Cardiac septum (tissue), 1 donor: ENCODE data around the gene TBC1D14. TPM values are rescaled to one million over a fixed set of nuclear protein-coding genes. Genes with fewer than 3 reads are reported as not detected.

Experiments used
- DNase-seq: peaks from one replicate; pipeline ENCODE4 v3.0.0-alpha.2; 2020; ENCODE audit warnings: low spot score
- intact Hi-C: fragments of 100-400 bp; cut with DNase I; formaldehyde crosslinking; loops from one replicate; pipeline ENCODE4 v1.14.0; 2022
- total RNA-seq: library from RNA; stranded (reverse); fragmentation: NEBNext Ultra II Directional; extraction: Animal tissue kit (Norgen Biotek cat#: 25700); gene quantifications from one replicate; pipeline ENCODE4 v1.2.1, GENCODE V29; 2021
- donor health status: DM: no; HTN: no; CAD: no.

The TBC1D14 gene
- total RNA-seq, 1 donor from 2014 or later = 30.8 TPM

DNA sequence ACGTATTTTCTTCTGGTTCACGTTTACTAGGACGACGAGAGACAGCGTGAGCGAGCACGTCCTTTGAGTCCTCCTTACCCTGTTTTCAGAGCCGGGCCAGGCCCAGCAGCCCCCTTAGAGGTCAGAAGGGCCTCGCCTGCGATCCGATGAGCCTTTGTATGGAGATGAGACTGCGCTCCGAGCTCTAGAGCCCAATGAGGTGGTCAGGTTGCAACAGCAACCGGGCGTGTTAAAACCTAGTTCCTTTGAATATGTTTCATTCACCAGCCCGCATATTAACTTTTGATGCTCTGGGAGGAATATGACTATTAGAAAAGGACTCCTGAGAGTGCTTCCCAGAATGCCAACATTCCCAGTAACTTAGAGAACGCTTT lies 77.9 kb downstream of the TBC1D14 start:
- DNase-seq = no peak
- intact Hi-C loops = loop anchor here (1.0 to 5.0 kb wide), 5 partner anchors 55 to 270 kb away; partner anchors contain the start of genes BLOC1S4, GRPEL1, KIAA0232 and TADA2B

DNA sequence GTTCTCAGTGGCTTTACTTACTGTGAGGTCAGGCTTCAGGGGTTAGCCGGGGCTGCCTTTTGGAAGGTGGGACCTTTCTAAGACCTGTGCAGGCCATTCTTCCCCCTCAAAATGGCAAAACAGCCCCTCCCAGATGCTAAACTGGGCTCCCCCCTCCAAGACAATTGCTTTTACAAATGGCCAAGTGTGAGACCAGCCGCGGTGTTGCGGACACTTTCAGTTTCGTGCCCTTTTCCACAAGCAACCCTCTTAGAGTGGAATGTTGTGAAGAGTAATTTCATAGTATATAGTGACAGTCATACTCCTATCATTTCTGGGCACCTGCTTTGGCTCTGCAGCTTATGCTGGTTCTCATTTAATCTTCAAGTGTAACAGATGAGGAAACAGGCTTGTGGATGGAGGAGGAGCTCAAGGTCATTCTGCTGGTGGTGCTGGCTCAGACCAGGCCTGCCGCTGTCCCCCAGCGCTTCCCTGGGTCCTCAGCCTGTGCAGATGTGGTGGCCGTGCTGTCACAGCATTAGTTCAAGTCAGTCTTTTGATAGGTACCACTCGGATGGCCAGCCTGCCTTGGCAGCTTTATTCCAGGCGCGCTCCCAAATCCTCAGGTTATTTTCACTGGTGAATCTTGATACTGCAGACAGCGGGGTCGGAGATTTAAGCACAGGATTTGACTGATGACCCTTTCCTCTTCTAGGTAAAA lies 78.5 kb downstream of the TBC1D14 start:
- DNase-seq = no peak

DNA sequence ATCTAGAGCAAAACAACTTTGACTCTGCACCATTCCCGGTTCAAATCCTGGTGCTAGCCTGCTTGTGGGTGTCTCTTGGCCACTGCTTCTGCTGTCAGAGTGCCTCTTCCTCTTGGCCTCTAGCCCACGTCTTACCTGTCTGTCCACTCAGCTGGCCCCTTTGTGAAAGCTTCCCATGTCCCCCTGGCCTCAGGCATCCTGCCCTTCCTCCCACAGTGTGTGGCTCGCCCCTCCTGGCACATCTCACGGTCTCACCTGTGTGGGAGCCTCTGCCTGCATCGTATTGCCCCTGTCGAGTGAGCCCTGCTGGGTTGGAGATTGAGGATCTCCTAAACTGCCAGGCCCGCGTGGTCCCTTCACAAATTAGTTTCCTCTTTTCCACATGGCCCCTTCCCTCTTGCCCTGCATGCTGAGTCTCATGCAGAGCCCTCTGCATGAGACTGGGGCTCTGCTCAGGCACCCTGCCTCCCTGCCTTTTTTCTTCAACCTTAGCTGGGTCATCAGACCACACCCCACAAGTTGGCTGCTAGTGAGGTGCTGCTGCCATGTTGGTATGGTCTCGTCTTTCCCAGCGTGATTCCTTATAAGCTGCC lies 79.8 kb downstream of the TBC1D14 start:
- DNase-seq = no peak
- intact Hi-C loops = loop anchor here (5.0 kb wide), 1 partner anchor 272 kb away; the partner anchor contains the start of gene BLOC1S4

More for the DNA sequence above, 78.5 kb downstream of the TBC1D14 start:
- intact Hi-C loops = loop anchor here (5.0 kb wide), 1 partner anchor 271 kb away; the partner anchor contains the start of gene BLOC1S4

DNA sequence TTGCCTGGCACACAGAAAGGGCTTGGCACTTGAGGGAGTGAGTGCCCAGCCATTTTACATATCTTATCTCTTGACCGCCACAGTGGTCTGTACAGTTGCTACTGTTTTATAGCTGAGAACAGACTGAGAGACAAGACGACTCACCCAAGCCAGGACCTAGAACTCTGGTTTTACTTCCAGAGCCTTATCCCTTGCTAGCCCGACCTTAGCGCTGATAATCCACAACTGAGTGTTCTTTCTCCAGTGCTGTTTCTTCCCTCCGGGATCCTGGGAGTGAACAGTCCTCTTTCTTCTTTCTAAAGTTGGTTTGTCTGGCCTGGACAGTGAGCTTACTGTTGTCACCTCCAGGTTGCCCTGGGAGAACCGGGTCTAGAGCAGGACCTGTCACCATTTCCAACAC lies 81.0 kb downstream of the TBC1D14 start:
- intact Hi-C loops = no loop called here
- no peak for DNase-seq

DNA sequence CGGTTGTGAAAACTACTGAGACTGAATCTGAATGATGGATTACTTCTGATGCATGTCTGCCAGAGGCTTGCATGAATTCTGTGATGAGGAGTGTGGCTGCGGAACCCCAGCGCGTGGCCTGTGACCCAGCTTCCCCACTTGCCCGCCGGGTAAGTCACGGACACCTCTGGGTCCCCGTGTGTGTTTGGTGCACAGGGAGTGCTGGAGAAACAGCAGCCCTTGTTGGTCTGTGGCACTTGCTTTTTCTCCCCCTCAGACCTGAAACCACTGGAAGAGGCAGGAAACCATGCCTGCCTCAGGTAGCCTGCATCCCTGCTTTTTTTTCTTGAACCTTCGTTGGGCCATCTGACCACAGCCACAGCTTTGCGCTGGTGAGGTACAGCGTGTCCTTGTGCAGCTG lies 81.6 kb downstream of the TBC1D14 start:
- intact Hi-C loops = no loop called here
- no peak for DNase-seq

DNA sequence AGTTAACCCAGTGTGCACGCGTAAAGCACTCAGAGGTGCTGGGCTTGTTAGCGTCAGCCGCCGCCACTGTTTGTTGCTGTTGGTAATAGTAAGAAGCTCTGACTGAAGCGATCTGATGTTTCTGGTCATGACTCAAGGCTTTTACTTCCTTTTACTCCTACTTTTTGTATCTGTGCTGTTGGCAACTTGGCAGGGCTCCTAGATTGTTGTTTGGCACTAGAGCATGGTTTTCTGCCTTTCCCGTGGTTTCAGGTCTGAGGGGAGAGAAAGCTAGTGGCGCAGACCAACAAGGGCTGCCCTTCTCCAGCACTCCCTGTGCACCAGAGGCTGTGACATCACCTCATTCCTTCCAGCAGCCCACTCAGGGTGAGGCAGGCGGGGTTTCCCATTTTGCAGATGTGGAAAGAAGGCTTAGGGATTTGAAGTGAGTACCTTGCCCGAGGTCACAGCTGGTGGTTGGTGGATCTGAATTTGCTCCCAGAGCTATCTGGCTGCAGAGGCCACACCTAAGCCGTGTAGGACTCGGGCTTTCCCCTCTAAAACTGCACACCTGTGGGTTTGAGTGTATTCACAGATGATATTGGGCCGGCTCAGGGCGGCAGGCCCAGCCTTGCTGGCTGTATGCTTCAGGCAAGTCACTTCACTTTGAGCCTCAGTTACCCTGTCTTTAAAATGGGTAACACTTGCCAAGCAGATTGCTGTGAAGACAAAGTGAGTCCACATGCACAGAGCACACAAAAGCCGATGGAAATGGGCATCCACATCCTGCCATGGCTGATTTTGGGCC lies 82.3 kb downstream of the TBC1D14 start:
- no peak for DNase-seq
- intact Hi-C loops = no loop called here

DNA sequence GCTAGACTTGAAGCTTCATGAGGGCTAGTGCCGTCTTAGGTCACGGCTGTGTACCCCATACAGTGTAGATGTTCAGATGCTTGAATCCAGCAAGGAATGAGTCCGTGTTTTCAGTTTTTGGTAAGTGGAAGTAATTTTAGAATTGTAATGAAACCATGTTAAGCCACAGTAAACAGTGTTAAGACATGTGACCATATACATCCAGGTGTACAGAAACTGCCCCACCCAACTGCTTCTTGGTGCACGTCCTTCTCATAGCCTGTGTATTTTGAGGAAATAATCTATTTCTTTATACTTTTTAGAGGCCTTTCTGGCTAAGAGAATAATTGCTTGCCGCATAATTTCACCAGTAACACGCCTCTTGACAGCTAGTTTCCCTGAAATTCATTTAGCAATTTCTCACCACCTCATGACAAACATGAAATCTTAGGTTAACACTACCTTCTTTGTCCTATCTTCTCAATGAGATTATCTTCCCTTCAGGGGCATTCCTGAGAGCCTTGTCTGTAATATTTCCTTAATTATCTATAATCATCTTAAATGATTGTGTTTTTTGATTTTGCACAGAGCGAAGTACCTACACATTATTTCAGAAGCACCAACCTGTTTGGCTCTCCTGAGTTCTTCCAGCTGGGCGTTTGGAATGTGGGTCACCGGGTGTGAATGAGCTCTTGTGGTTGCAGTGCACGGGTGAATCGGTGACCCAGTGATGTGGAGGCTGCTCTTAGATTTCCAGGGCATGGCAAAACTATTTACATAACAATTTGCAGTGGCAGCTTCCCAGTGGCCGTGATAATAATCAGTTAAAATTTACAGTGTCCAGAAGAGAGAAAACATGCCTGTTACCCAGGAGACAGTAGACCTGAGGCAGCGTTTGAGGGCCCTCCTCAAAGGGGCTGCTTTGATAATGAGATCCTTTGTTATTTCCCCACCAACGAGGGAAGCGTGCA lies 83.4 kb downstream of the TBC1D14 start:
- DNase-seq = no peak
- intact Hi-C loops = no loop called here

DNA sequence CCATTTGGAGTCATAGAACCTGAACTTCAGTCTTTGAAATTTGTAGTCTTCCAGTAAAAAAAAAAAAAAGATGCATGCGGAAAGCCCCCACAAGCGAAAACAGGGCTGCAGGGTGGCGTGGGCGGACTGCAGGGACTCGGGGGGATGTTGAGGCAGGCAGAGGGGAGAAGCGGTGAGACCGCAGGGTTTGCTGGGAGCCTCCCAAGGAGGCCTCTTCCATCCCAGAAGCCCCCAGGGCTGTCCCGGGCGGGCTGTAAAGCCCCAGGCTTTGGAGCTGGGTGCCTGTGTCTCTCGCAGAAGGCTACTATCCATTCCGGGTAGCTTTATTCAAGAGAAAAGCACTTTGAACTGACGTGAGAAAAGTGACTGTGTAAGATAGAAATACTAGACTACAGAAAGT lies 86.9 kb downstream of the TBC1D14 start:
- no peak for DNase-seq
- intact Hi-C loops = no loop called here

DNA sequence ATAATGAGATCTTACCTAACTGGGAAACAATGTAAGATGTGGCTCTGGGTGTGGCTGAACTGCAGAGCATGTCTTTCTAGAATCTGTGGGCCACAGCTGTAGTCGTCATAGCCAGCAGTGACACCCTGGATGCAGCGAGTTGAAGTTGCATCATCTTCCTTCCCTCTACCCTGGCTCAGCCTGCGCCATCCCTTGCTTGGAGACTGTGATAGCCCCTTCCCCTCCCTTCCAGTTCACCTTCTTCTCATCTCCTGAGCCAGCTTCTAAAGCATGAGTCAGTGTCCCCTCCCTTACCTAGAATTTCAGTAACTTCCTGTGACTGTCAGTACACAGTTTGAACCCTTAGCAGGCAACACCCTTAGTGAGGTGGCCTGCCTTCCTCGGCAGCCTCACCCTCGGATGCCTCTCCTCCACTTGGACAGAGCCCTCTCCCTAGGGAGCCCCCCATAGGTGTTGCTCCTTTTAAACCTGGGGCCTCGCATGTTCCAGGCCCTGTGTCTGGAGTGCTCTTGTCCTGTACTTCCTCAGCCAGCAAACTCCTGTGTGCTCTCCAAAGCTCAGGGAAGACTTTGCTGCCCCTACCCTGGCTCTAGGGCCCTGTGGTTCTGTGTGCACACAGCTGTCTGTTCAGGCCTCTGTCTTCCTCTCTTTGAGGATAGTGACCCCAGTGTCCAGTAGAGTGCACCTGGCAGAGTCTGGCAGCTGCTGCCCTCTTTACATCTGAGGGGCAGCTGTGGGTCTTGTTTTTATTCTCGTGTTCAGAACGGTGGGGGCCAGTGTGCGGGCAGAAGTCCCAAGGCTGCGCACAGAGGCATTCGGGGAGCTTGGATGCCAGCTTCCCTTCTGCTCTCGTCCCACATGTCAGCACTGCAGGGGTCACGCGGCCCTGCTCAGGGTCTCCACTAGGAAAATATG lies 89.8 kb downstream of the TBC1D14 start:
- intact Hi-C loops = no loop called here
- DNase-seq = no peak

DNA sequence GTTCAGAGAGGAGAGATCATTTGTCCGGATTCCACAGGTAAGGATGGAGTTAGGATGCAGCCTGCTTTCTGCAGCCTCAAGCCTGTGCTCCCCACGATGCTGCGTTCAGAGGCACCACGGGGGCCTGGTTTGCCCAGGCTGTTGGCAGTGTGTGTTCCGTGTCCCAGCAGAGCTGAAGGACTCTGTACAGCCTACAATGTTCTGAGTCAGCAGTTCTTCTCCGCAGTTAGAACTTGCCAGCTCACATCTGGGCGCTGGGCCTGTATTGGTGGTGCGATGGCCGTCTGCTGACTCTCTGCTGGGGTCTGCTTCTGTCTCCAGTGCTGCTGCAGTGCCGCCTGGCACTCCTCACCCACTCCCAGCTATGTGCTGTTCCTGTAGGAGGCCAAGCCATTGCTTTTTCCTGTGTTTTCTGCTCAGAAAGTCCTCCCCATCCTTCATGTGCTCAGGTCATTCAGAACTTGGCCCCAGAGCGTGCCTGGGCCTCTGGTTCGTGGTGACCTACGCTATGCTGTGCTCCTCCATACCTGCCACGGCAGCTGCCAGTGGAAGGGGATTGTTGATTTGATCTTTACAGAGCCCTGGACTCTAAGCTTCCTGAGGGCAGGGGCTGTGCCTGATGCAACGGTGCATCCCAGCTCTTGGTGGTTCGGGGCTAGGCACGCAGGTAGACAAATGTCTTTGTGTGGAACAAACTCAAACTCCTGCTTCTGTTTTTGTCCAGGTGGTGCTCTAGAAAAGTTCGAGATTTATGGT lies 91.0 kb downstream of the TBC1D14 start:
- intact Hi-C loops = no loop called here
- DNase-seq = no peak

DNA sequence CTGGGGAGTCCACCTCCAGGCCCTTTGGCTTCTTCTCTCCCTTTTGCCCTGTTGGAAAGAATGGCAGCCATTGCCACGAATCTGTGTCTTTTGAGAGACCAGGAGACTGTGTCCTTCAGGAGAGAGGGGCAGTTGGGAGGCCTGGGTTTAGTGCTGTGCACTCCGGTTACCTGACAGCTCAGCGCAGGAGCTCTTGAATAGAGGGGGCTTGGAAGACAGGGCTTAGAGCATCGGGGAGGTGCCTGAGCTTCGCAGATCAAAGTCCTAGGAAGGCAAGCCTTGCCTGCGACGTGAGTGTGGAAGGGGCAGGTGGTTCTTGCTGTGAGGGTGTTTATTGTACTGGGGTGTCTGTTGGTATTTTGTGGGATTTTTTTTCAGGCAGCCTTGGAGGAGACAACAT lies 91.6 kb downstream of the TBC1D14 start:
- no peak for DNase-seq
- intact Hi-C loops = no loop called here

DNA sequence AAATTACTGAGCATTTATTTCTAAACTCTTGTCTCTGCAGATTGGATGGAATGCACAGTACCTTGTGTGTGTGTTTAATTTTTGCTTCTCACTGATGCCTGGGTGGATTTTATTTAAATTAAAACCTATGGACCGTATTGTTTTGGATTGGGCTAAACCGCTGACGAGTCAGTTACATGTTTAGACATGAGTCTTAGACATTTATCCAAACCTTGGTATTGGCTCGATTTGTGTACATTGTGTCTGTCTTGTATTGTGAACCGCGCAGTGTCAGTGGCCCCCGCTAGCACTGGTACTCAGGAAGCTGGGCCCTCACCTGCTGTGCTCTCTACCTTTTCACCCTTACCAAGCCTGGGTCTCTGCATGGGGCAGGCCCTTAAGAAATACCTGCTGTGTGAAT lies 92.7 kb downstream of the TBC1D14 start:
- intact Hi-C loops = no loop called here
- DNase-seq = no peak

DNA sequence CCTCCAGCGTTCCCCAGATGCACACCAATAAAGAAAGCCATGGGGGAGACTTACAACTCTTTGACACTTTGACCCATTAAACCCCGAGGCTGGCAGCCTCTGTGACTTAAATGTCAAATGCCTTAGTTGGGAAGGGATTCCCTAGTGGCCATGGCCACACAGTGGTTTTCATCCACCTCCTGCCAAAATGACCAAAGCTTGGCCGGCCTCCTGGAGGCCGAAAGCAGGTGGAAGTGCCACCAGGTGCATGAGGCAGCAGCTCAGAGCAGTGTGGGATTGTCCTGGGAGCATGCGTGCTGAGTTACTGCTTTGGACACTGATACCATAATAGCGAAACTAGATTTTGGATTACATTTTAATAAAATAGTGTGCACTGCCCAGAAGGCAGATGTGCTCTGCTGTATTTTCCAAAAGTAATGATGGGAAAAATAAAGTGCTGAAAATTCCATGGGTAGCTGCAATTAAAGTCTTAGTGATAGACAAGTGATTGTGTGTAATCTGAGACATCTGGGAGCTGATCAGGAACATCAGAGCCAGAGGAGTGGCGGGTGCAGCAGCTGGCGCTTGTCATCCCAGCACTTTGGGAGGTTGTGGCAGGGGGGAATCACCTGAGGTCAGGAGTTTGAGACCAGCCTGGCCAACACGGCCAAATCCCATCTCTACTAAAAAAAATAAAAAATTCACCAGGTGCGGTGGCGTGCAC lies 93.7 kb downstream of the TBC1D14 start:
- no peak for DNase-seq
- intact Hi-C loops = no loop called here

DNA sequence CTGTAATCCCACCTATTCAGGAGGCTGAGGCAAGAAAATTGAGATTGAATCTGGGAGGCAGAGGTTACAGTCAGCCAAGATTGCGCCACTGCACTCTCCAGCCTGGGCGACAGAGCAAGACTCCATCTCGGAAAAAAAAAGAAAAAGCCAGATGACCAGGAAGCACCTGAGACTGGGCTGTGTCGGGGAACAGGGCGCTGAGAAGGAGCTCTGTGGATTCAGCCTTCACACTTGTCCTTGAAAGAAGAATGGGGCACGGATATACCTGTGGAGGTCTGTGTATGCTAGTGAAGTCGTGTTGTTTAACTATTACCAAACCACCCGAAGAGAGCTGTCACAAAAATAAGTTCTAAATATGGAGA lies 94.2 kb downstream of the TBC1D14 start:
- intact Hi-C loops = no loop called here
- no peak for DNase-seq

DNA sequence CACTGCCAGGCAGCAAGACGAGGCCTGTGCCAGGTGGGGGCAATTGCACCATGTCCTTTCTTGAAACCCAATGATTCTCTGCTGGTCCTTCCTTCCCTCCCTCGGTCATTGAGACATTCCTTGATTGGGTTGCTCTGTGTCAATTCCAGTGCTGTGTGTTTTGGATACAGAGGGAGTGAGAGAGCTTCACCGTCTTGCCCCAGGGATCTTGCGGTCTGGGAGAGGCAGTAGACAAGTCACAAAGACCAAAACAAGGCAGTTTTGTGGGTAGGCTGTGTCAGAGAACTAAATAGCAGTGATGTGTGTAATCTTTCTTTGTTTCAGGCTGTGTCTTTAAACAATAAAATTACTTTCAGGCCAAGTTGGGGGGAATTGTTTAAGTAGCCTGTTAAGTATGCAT lies 94.7 kb downstream of the TBC1D14 start:
- no peak for DNase-seq
- intact Hi-C loops = no loop called here

DNA sequence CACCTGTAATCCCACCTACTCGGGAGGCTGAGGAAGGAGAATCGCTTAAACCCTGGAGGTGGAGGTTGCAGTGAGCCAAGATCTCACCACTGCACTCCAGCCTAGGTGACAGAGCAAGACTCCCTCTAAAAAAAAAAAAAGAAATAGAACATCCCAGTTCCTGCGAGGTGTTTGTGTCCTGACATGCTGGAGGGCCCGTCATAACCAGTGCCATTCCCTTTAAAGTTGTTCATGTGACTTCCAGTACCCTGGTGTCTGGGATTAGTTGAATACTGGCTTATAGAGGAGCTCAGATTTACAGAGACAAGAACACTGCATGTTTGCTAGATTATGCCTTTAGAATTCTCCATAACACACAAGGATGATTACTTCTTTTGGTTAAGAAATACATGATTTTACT lies 95.9 kb downstream of the TBC1D14 start:
- intact Hi-C loops = no loop called here
- no peak for DNase-seq

DNA sequence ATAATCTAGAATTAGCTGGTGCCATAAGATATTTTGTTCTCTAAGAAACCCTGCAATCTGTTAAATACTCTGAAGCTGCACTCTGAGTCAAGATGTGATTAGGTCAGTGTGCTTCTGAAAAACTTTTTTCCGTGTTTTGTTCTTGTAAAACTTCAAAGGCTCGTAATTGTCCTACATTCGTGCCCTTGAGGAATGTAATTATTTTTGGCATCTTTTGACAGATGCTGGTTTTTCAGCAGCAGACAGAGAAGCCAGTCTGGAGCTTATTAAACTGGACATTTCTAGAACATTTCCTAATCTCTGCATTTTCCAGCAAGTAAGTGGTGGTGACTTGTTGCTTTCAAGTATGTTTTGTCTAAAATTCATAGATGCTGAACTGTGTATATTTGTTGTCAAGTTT lies 96.8 kb downstream of the TBC1D14 start:
- intact Hi-C loops = no loop called here
- DNase-seq = no peak
